Left kidney (tissue), 2 donors: ENCODE data around the gene GPR15. TPM values are rescaled to one million over a fixed set of nuclear protein-coding genes. Genes with fewer than 3 reads are reported as not detected.

Experiments used
- DNase-seq: peaks from one replicate; pipeline ENCODE4 v3.0.0-alpha.2; 2013
- polyA plus RNA-seq: library from polyadenylated mRNA; unstranded; fragments of 120-200 nt; gene quantifications from one replicate; pipeline ENCODE4 v1.2.1, GENCODE V29; 2013; ENCODE audit not compliant: insufficient read length

GPR15 gene
- polyA plus RNA-seq, 1 donor, result not detected

DNA sequence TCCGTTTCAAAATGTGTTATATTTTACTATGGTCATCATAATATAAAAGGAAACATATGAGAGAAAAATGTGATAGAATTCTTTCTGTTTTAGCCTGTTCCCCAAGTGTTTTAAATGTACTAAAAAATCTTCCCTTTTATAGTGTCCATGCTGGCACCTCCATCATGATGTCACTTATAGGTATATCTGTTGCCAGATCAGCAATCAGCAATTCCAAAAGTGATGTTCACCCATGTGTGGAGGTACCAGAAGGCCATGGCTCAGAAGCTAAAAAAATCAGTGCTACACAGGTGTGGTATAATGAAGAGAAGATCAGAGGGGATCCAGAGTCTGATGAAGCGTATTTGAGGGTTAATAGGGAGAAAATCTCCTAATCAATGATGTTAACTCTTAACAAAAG is 1.1 kb upstream of the GPR15 start:
- no peak for DNase-seq

DNA sequence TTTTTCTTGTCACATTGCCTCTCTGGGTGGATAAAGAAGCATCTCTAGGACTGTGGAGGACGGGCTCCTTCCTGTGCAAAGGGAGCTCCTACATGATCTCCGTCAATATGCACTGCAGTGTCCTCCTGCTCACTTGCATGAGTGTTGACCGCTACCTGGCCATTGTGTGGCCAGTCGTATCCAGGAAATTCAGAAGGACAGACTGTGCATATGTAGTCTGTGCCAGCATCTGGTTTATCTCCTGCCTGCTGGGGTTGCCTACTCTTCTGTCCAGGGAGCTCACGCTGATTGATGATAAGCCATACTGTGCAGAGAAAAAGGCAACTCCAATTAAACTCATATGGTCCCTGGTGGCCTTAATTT is 478 bp downstream of the GPR15 start:
- DNase-seq, result no peak

DNA sequence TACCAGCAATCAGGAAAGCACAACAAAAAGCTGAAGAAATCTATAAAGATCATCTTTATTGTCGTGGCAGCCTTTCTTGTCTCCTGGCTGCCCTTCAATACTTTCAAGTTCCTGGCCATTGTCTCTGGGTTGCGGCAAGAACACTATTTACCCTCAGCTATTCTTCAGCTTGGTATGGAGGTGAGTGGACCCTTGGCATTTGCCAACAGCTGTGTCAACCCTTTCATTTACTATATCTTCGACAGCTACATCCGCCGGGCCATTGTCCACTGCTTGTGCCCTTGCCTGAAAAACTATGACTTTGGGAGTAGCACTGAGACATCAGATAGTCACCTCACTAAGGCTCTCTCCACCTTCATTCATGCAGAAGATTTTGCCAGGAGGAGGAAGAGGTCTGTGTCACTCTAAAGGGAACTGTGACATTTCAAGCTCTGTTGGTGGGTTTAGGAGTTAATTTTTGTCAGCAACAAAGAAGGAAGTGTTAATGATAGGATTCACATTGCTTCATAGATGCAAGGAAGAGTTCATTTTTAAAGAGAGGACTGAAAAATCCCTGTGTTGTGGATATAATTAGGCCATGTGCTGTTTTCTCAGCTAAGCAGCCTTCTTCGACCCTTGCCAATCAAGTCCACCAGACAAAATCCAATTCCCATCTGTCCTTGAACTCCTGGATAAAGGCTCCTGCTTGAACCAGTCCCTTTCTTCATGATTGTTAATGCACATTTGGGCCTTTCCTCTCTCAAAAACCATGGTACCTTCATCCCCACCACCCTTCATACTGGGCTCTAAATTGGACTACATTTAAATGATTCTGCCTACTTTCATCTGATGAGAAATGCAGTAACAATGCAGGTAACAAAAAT is 1.2 kb downstream of the GPR15 start:
- no peak for DNase-seq

DNA sequence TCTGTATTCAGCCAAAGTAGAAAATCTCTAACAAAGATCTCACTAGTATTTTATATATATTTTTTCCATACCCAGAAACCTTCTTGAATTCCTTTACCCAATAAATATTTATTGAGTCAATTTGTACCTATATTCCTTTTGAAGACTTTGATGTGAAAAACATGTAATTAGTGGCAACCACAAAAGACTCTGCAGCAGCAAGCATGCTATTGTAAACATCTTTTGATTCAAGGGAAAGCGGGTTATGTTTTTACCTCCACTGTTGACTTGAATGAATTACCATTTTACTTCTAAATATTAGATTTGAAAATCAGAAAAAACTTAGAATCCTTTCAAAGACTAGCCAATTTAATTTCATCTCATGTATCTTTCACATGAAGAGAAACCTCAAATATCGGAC is 2.4 kb downstream of the GPR15 start:
- DNase-seq, result no peak

DNA sequence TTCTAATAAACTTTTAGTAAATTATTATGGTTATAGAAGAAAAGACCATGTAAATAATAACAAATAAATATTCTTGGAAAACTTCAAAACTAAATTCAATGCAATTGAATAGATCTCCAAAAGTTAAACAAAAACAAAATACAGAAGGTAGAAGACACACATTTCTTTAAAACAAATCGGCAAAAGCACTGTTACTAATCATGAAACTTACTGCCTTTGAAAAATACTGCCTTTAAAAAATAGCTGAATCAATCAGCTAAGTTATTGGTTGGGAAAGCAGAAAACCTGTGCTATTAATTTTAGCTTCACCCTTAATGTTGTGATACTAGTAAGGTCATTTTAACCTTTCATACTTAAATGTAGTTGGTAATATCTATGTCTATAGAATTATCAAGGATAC is 3.0 kb downstream of the GPR15 start:
- DNase-seq, result no peak

DNA sequence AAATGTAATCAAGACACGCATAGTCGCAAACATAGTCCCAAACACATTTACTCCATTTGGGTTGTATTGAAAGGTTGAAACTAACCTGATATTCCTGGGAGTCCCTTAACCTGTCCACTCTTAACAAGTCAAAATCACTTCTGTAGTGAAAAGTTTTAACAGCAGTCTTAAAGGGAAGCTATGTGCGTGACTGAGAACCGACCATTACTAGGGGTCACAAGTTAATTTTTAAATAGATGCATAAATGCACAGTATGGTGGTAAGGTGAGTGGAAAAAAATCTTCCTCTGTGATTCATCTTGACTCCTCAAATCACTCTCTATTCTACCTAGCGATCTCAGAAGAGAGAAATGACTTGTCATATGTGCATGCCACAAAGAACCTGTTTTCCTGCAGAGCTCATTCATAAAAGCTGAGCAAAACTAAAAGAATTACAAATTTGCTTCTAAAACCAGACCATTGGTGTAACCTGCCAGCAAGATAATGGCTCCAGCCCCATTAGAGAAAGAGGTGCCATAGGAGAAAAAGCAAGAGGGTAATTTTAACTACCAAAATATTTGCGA is 4.8 kb downstream of the GPR15 start:
- DNase-seq, result no peak

DNA sequence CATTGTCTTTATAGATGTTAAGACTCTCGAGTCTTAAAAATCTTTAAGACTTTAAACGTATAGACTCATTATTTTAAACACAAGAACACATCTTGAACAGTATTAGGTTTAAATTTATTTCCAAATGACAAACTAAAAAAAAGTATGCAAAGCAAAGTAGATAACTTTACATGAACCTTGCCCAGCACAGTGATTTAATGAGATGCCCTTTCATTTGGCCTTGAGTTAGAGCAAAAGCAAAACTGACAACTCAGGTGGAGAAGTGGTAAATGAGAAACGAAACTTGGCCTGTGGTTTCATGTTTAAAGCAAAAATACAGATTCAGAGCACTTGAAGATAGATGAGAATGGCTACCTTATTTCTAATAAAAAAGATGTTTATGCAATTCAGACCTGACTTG is 8.6 kb downstream of the GPR15 start:
- DNase-seq, result no peak

DNA sequence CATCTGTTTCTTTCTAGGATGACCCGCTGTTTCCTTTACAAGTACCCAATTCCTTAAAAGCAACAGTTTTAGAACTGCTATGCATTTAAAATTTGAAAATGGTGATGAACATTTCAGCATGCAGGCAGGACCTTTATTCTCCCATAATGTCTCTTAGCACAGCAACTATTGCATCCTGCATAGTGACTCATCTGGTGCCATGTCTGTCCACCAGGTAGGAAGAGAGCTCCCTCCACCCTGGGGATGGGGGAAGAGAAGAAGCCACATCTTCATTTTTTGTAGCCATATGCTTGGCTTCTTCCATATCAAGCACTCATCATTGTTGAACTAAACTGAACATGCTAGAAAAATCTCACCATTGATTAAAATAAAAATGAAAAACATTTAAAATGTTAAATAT is 9.9 kb downstream of the GPR15 start:
- DNase-seq, result no peak

DNA sequence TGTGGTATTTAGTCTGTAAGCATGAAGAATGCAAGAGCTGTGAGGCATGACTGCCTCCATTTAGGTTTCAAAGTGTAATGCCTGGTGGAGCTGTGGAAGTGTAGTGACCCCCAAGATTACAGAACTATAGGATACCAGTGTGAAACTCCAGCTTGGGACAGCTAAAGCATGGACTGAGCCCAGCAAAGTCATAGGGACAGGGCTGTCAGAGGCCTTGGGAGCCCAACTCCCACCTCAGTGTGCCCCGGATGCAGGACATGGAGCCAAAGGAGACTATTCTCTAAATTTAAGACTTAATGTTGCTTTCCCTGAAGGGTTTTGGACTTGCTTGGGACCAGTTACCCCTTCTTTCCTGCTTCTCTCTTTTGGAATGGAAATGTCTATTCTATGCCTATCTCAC is 10.8 kb downstream of the GPR15 start:
- no peak for DNase-seq

DNA sequence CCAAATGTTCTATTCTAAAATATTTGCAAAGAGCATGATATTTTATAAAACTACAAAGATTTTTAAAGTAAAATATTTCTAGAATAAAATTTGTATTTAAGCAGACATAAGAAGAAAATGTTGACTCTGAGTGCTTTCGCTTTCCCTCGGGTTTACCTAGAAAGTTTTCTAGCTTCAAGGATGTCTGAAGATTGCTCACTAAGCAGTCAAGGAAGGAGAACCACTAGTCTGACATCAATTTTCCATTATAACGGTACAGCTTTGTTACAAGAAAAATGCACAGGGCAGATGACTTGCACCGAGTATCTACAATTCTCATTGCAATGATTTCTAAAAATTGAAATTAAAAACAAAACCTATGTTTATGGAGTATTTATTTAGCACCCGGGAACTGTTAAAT is 14.2 kb downstream of the GPR15 start:
- DNase-seq, result no peak

DNA sequence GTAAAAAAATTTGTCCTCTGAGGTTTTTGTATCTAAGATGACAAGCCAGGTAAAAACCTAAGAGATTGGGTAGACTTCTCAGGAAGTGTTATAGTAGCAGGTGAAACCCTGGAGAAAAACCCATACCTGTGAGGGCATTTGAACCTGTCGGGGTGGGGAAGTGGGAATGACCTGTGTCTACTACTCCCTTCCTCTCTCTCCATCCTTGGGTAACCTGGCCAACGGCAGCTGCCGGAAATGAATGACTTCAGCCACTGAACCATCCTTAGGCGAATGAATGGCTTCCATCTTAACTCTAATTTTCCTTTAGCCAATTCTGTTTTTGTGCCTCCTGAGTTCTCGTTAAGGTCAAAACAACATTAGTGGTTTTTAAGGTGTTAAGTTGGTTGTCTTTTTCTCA is 16.8 kb downstream of the GPR15 start:
- DNase-seq, result no peak

DNA sequence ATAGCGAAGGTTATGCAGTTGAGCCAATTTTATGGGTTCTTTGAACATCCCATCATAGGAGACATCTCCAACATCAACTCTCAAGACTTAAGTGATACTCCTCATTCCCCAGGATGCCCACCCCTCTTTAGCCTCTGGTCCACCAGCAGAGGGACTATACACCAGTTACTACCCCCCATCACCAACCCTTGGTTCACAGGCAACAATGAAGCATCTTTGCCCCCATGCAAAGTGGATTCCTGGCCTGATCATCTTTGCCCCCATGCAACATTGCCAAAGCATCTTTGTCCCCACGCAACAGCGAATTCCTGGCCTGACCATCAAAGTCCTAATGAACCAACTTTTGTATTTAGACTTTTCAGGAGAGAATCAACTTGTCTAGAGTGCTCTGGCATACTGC is 19.1 kb downstream of the GPR15 start:
- DNase-seq, result no peak

DNA sequence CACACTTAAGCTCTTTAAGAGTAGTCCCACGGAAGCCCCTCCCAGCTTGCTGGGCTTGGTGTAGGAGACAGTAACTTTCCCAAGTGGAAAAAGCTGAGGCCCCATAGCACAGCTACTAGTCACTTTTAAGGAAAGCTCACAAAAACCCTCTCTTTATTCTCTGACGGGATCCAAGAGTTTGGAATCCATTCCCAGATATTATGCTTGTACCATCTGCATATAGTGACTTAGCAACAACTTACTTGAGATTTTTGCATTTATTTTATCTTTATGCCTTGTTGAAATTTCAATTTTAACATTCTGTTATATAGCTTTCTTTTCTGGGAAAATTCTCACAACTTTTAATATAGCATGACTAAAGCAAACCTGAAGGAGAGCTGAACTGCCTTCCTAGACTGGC is 19.5 kb downstream of the GPR15 start:
- DNase-seq, result no peak

DNA sequence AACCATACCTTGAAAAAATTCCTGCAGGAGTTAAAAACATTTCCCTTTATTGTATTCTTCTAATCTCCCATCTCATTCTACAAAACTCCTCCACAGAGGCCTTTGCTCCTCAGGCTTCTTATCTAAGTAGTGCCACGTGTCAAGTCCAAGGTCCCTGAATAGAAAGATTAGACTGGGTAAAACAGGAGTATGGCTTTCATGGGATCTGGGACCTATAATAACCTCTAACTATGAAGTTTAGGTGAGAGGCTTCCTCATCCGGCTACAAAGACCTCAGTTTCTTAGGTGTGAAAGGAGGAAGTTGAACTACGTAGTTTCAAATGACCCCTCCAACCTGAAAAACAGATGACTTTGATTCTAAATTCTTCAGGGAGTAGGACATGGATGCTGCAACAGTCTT is 20.0 kb downstream of the GPR15 start:
- no peak for DNase-seq

DNA sequence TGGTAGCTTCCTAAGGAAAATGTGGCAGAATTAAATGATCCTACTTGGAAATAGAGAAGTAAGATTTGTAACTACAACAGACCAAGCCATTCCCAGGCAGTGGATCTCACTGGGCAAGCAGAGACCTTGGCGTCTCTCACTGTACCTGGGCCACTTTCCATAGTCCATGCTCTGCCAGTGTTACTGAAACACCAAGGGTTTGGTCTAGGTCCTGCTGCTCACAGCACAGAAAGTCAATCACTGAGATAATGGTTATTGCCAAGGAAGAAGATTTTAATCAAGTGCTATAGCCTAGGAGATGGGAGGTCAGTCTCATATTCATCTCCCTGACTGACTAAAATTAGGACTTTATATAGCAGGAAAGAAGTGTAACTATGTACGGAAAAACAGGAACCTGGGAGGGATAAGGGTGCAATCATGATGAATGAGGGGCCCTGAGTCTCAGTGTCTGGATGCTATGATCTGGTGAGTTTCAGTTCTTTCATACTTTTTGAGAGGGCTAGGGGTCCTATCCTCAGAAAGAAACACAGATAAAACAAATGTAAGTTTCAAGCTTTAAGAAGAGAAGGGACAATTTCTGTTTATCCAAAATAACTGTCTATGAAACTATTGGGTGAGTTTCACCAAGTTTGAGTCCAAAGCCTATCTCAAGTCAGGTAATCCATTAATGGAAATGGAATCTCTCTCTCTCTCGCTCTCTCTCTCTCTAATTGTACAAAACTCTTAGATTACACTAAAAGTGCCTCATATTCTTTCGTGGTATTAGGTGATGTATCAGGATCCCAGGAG is 20.6 kb downstream of the GPR15 start:
- DNase-seq, result no peak

DNA sequence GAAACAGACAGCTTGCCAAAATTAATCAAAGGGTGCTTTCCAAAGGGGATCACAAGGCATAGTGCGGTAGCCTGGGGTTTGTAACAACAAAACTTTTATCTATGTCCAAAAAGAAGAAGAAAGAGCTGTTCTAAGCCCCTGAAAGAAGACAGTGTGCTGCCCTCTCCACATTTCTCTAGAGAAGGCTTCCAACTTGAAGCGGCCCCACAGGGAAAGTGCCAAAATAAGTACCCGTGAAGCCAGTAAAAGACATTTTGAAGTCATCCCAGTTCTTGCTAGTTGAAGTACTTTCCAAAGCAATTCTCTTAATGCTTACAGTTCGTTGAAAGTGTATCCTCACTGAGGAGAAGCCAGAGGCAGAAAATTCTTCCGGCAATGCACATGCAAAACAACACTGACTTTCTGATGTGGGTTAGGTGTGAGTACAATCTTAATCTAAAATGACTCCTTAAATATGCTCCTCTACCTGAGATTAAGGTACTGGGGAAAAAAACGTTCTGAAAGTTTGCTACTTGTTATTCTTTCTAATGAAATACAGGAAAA is 21.3 kb downstream of the GPR15 start:
- DNase-seq, result no peak

DNA sequence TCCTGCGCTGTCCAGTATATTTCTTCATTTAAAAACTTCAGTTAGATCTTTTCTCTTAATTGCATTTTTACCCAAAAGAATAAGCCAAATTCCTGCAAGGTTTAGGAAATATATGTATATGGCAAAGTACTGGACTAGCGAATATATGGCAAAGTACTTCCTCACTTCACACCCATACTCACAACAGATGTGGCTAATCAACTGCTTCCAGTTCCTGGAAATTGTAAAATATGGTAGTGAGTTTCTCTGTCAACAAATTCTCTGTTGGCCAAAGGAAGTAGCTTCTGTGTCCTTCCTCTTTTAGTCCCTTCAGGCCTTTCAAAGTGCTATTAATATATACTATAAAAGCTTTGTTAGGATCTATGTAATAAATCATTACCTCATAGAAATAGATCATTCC is 22.0 kb downstream of the GPR15 start:
- DNase-seq, result peak; percentile 22

DNA sequence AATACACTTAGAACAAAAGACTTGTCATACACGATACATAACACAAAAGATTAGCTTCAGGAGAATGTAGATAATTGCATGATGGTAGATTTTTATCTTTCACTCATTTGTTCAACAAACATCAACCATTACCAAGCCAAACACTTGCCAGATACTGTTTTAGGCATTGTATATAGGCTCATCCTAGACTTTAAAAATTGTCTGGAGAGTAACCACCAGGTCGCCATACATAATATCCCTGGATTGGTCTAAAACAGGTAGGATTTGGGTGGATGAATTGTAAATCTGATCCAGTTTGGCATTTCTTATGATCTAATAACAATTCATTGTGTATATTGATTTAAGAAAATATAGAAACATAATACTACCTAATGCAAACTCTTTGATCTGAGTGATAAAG is 22.8 kb downstream of the GPR15 start:
- no peak for DNase-seq

DNA sequence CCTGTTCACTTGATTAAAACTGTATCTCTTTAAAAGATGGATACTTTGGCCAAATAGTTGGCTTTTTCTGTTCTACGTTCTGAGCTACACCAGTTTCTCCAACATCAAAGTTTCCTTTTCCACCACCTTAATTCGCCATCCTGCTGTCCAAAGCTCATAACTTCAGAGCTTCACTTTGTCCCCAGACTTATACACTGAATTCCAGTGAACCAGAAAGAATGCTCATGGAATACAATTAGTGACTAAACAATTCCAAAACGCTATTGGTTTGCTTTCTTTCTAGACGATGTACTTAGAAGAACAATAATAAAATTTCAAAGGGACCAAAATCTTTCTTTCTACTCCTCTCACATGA is 23.2 kb downstream of the GPR15 start:
- DNase-seq, result no peak

DNA sequence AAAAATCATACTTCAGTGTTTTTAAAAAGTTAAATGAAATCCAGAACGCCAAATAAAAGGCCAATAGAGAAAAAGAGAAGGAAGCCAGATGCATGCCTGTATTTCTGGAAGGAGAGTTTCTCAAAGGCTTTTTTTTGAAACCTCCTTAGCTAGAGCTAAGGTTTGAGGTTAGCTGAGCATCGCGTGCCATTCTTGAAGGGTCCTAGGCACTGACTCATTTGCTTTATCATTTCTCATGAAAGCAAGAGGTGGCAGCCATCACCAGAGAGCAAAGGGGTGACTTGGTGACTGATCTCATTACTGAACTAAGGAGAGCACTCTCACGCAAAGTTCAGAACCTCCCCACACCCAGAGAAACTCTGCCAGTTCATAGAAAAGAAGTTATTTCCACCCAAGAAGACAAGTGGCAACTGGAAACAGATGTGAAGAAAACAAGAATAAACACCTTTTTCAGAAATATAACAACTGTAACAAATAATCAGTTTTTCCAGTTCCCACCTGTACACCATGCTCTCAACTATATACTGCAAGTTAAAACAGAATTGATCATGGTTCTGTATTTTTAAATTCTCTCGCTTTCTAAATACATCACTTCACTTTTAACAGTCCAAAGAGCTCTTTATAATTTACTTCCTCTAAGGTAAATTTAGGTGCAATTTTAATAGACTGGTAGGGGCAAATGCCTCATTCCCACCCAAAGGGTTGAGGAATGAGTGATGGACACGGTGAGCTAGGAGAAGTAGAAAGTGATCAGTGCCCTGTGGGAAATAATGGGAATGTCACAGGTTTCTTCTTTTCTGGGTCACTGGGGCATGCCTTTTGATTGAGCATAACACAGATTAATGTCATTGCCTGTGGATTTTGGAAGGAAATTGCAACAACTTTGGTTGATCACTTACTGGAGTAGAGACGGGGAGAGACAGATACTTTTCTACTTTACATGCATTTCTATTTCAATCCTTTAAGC is 24.7 kb downstream of the GPR15 start:
- no peak for DNase-seq

DNA sequence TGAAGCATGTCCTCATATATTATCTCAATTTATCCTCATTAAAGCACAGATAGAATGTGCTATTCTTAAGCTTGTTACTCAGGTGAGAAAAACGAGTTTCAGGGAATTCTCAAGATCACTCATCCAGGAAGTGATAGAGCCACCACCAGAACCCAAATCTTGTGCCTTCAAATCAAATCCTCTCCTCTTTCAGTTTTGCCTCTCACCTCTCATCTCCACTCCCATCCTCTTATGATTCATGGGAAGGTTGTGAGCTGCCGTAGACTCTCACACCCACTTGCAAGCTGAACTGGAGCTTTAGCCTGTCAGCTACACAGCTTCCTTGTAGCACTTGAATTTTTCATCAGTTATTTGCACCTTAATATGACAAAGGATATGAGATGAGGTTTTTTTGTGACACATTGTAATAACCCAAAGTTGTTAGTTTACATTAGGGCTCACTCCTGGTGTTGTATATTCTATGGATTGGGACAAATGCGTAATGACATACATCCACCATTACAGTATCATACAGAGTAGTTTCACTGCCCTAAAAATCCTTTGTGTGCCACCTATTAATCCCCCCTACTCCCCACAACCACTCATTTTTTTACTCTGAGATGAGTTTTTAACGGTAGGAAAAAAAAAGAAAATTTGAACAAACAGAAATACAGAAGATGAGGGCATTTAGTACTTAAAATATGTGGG is 25.7 kb downstream of the GPR15 start:
- no peak for DNase-seq
